ENCODE data around the gene ACVRL1. TPM values are rescaled to one million over a fixed set of nuclear protein-coding genes. Genes with fewer than 3 reads are reported as not detected.
"Not testable (repeated sequence)": the region's sequence is repeated elsewhere in the genome, so short reads cannot be mapped to it uniquely, and the experiment has no call there.

ACVRL1 gene
- total RNA-seq, 2 experiments from 2014 or later: not detected

- H3K4me3 Mint-ChIP-seq: no peak overlapping the region
Measured at GRCh38 chr12:51870504-51870903, 36.8 kb upstream of the ACVRL1 start.

GRCh38 chr12:51871126-51871525, 36.2 kb upstream of the ACVRL1 start:
- H3K4me1 Mint-ChIP-seq: peaks cover 11% of the 10 kb centered on the region
- H3K36me3 Mint-ChIP-seq: no peaks in the 10 kb centered on the region
- no peak overlapping the region for H3K27ac Mint-ChIP-seq
- H3K27me3 Mint-ChIP-seq: peaks cover 45% of the 10 kb centered on the region
- no peak overlapping the region for H3K4me3 Mint-ChIP-seq
- no peaks in the 10 kb centered on the region for H3K9me3 Mint-ChIP-seq
- no peak for DNase-seq

More at GRCh38 chr12:51870504-51870903, 36.8 kb upstream of the ACVRL1 start:
- Mint-ChIP-seq H3K36me3 (no peaks in the 10 kb centered on the region), H3K4me1 (peaks cover 11% of the 10 kb centered on the region), H3K27ac (no peak overlapping the region), H3K27me3 (peaks cover 51% of the 10 kb centered on the region), H3K9me3 (no peaks in the 10 kb centered on the region)
- DNase-seq: no peak

- H3K27ac Mint-ChIP-seq: no peak overlapping the region
- no peaks in the 10 kb centered on the region for H3K36me3 Mint-ChIP-seq
- H3K4me3 Mint-ChIP-seq: no peak overlapping the region
- H3K27me3 Mint-ChIP-seq: peaks cover 42% of the 10 kb centered on the region
- peaks cover 11% of the 10 kb centered on the region for H3K4me1 Mint-ChIP-seq
- H3K9me3 Mint-ChIP-seq: no peaks in the 10 kb centered on the region
- DNase-seq: no peak
Measured at GRCh38 chr12:51871918-51872688, 35.2 kb upstream of the ACVRL1 start.

GRCh38 chr12:51872689-51872981, 34.7 kb upstream of the ACVRL1 start:
- H3K36me3 Mint-ChIP-seq: no peaks in the 10 kb centered on the region
- no peak for DNase-seq
- no peak overlapping the region for H3K27ac Mint-ChIP-seq
- peaks cover 37% of the 10 kb centered on the region for H3K27me3 Mint-ChIP-seq
- no peaks in the 10 kb centered on the region for H3K9me3 Mint-ChIP-seq
- H3K4me3 Mint-ChIP-seq: no peak overlapping the region
- H3K4me1 Mint-ChIP-seq: peaks cover 11% of the 10 kb centered on the region

GRCh38 chr12:51873251-51873994, 33.9 kb upstream of the ACVRL1 start:
- Mint-ChIP-seq H3K36me3 (no peaks in the 10 kb centered on the region), H3K4me3 (no peak overlapping the region), H3K27ac (no peak overlapping the region), H3K4me1 (peaks cover 10% of the 10 kb centered on the region), H3K27me3 (peaks cover 31% of the 10 kb centered on the region), H3K9me3 (no peaks in the 10 kb centered on the region)
- DNase-seq: no peak

GRCh38 chr12:51874000-51874399, 33.3 kb upstream of the ACVRL1 start:
- peaks cover 10% of the 10 kb centered on the region for H3K4me1 Mint-ChIP-seq
- no peak overlapping the region for H3K4me3 Mint-ChIP-seq
- H3K27me3 Mint-ChIP-seq: peaks cover 25% of the 10 kb centered on the region
- no peak for DNase-seq
- H3K27ac Mint-ChIP-seq: no peak overlapping the region
- no peaks in the 10 kb centered on the region for H3K9me3 Mint-ChIP-seq
- no peaks in the 10 kb centered on the region for H3K36me3 Mint-ChIP-seq

GRCh38 chr12:51874486-51874885, 32.8 kb upstream of the ACVRL1 start:
- Mint-ChIP-seq H3K9me3 (no peaks in the 10 kb centered on the region), H3K27me3 (peaks cover 23% of the 10 kb centered on the region), H3K36me3 (no peaks in the 10 kb centered on the region), H3K4me3 (no peak overlapping the region), H3K4me1 (peaks cover 10% of the 10 kb centered on the region), H3K27ac (no peak overlapping the region)
- no peak for DNase-seq

- Mint-ChIP-seq H3K9me3 (no peaks in the 10 kb centered on the region), H3K4me3 (no peak overlapping the region), H3K27ac (no peak overlapping the region), H3K36me3 (no peaks in the 10 kb centered on the region), H3K4me1 (no peaks in the 10 kb centered on the region), H3K27me3 (peaks cover 2% of the 10 kb centered on the region)
- DNase-seq: no peak
Measured at GRCh38 chr12:51879102-51879501, 28.2 kb upstream of the ACVRL1 start.

- DNase-seq: no peak
- Mint-ChIP-seq H3K27me3 (no peaks in the 10 kb centered on the region), H3K27ac (no peak overlapping the region), H3K4me3 (no peak overlapping the region), H3K36me3 (no peaks in the 10 kb centered on the region), H3K9me3 (peaks cover 7% of the 10 kb centered on the region), H3K4me1 (peaks cover 9% of the 10 kb centered on the region)
Measured at GRCh38 chr12:51883295-51883694, 24.0 kb upstream of the ACVRL1 start.

GRCh38 chr12:51883998-51884675, 23.2 kb upstream of the ACVRL1 start:
- Mint-ChIP-seq H3K9me3 (peaks cover 7% of the 10 kb centered on the region), H3K4me1 (peaks cover 9% of the 10 kb centered on the region), H3K27me3 (no peaks in the 10 kb centered on the region), H3K27ac (no peak overlapping the region), H3K36me3 (no peaks in the 10 kb centered on the region), H3K4me3 (no peak overlapping the region)
- no peak for DNase-seq

GRCh38 chr12:51884676-51885229, 22.6 kb upstream of the ACVRL1 start:
- Mint-ChIP-seq H3K27ac (no peak overlapping the region), H3K4me3 (no peak overlapping the region), H3K4me1 (peaks cover 9% of the 10 kb centered on the region), H3K36me3 (no peaks in the 10 kb centered on the region), H3K9me3 (peaks cover 7% of the 10 kb centered on the region), H3K27me3 (no peaks in the 10 kb centered on the region)
- no peak for DNase-seq

- not testable (repeated sequence) for DNase-seq, H3K4me1 Mint-ChIP-seq, H3K4me3 Mint-ChIP-seq, H3K9me3 Mint-ChIP-seq, H3K27me3 Mint-ChIP-seq, H3K36me3 Mint-ChIP-seq
- peak overlapping the region; percentile 84 for H3K27ac Mint-ChIP-seq
Measured at GRCh38 chr12:51885294-51886020, 21.8 kb upstream of the ACVRL1 start.

GRCh38 chr12:51886021-51886710, 21.1 kb upstream of the ACVRL1 start:
- DNase-seq: peak; percentile 28
- peaks cover 7% of the 10 kb centered on the region for H3K9me3 Mint-ChIP-seq
- no peaks in the 10 kb centered on the region for H3K27me3 Mint-ChIP-seq
- no peaks in the 10 kb centered on the region for H3K36me3 Mint-ChIP-seq
- H3K4me1 Mint-ChIP-seq: peaks cover 9% of the 10 kb centered on the region
- H3K4me3 Mint-ChIP-seq: peak overlapping the region; percentile 10
- peak overlapping the region; percentile 84 for H3K27ac Mint-ChIP-seq
